ENCODE measurements around the gene MAP3K3.

MAP3K3 gene

DNA sequence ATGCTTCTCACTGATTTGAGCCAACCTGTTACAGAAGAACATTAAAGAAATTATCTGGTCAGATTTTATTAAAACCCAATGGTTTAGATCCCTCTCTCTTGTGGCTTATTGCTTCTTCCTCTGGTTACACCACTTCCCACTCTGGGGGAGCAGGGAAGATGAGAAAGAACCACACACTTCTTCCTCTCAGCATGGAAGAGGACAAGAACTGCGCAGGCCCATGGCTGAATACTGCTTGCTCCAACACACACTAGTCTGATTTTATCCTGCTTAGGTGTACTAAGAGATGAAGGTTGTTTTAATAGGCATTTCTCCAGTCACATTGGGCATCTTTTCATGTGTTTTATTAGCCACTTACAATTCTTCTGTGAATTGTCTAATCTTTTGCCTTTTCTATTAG, 27.6 kb downstream of the MAP3K3 start:
- H3K4me3 ChIP-seq (ENCODE audit: low read depth, low read length): no peak overlapping the region
- peak; percentile 59 for DNase-seq (ENCODE audit: low read depth)
- TF ChIP-seq POLR2A (IDR thresholded peaks at IDR 0.05; ENCODE audit: extremely low read depth, insufficient read length): no peak
- TF ChIP-seq, protein P1, sequence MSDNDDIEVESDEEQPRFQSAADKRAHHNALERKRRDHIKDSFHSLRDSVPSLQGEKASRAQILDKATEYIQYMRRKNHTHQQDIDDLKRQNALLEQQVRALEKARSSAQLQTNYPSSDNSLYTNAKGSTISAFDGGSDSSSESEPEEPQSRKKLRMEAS (IDR thresholded peaks at IDR 0.05; ENCODE audit: low read depth, low read length): no peak
- TF ChIP-seq, protein P2, sequence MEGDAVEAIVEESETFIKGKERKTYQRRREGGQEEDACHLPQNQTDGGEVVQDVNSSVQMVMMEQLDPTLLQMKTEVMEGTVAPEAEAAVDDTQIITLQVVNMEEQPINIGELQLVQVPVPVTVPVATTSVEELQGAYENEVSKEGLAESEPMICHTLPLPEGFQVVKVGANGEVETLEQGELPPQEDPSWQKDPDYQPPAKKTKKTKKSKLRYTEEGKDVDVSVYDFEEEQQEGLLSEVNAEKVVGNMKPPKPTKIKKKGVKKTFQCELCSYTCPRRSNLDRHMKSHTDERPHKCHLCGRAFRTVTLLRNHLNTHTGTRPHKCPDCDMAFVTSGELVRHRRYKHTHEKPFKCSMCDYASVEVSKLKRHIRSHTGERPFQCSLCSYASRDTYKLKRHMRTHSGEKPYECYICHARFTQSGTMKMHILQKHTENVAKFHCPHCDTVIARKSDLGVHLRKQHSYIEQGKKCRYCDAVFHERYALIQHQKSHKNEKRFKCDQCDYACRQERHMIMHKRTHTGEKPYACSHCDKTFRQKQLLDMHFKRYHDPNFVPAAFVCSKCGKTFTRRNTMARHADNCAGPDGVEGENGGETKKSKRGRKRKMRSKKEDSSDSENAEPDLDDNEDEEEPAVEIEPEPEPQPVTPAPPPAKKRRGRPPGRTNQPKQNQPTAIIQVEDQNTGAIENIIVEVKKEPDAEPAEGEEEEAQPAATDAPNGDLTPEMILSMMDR (IDR thresholded peaks at IDR 0.05; ENCODE audit: low read depth, low read length): no peak
- no peak for TF ChIP-seq MYC (IDR thresholded peaks at IDR 0.05; ENCODE audit: low read depth, low read length)

DNA sequence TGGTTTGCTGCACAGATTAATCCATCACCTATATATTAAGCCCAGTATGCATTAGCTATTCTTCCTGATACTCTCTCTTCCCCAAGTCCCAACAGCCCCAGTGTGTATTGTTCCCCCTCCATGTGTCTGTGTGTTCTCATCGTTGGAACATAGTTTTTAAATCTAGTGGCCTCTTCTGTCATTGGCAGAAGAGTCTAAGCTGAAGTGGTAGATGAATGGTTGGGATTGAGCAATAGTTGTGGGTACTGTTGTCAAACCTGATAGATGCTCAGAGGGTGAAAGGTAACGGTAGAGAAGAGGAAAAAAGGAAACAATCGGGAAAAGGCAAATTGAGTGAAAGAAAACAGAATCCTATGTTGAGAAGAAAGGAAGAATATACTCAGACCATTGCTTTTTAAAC, 29.9 kb downstream of the MAP3K3 start:
- DNase-seq (ENCODE audit: low read depth): no peak
- no peak overlapping the region for H3K4me3 ChIP-seq (ENCODE audit: low read depth, low read length)
- TF ChIP-seq, protein P1 (IDR thresholded peaks at IDR 0.05; ENCODE audit: low read depth, low read length): no peak
- no peak for TF ChIP-seq MYC (IDR thresholded peaks at IDR 0.05; ENCODE audit: low read depth, low read length)
- TF ChIP-seq, protein P2 (IDR thresholded peaks at IDR 0.05; ENCODE audit: low read depth, low read length): no peak
- no peak for TF ChIP-seq POLR2A (IDR thresholded peaks at IDR 0.05; ENCODE audit: extremely low read depth, insufficient read length)

DNA sequence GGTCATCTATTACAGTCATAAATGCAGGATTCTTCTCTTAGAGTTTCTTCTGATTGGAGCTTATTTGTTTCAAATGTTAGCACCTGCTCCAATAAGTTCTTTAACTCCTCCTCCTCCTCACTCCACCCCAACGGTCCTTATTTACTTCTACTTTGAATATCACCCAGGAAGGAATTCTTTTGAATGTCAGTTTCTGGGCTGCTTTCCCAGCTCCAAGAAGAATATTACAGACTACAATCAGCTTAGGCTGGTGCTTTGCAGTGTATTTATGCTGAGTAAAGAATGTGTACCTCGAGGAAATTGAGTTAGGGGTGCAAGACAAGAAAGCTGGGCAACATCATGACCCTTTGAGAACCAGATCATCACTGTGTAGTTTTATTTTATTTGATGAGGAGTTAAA, 30.8 kb downstream of the MAP3K3 start:
- TF ChIP-seq, protein P1 (IDR thresholded peaks at IDR 0.05; ENCODE audit: low read depth, low read length): no peak
- TF ChIP-seq, protein P2 (IDR thresholded peaks at IDR 0.05; ENCODE audit: low read depth, low read length): no peak
- no peak for TF ChIP-seq POLR2A (IDR thresholded peaks at IDR 0.05; ENCODE audit: extremely low read depth, insufficient read length)
- TF ChIP-seq MYC (IDR thresholded peaks at IDR 0.05; ENCODE audit: low read depth, low read length): no peak
- DNase-seq (ENCODE audit: low read depth): no peak
- H3K4me3 ChIP-seq (ENCODE audit: low read depth, low read length): no peak overlapping the region

GRCh38 chr17:63657786-63658185, 35.6 kb downstream of the MAP3K3 start:
- no peak for DNase-seq (ENCODE audit: low read depth)
- no peak overlapping the region for H3K4me3 ChIP-seq (ENCODE audit: low read depth, low read length)
- no peak for TF ChIP-seq MYC (IDR thresholded peaks at IDR 0.05; ENCODE audit: low read depth, low read length)
- TF ChIP-seq, protein P2 (IDR thresholded peaks at IDR 0.05; ENCODE audit: low read depth, low read length): no peak
- no peak for TF ChIP-seq POLR2A (IDR thresholded peaks at IDR 0.05; ENCODE audit: extremely low read depth, insufficient read length)
- TF ChIP-seq, protein P1 (IDR thresholded peaks at IDR 0.05; ENCODE audit: low read depth, low read length): no peak

DNA sequence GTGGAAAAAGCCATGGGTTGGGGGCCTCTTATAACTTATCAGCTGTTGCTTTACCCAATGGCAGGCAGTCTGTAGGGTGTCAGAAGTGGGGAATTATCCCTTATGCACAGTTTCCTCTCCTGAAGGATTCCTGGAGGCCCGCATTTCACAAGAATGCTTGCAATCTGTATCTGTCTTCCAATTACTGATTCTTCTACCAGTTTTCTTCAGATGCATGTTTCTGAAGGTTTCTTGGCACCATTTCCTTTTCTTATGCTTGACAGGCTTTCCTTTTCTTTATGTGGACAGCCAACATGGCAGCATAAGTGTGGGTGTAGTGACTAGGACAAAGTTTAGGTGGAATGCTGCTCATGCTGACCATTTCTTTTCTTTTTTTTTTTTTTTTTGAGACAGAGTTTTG, 36.1 kb downstream of the MAP3K3 start:
- TF ChIP-seq, protein P2 (IDR thresholded peaks at IDR 0.05; ENCODE audit: low read depth, low read length): no peak
- TF ChIP-seq, protein P1 (IDR thresholded peaks at IDR 0.05; ENCODE audit: low read depth, low read length): no peak
- TF ChIP-seq MYC (IDR thresholded peaks at IDR 0.05; ENCODE audit: low read depth, low read length) (no peak), POLR2A (IDR thresholded peaks at IDR 0.05; ENCODE audit: extremely low read depth, insufficient read length) (no peak)
- H3K4me3 ChIP-seq (ENCODE audit: low read depth, low read length): no peak overlapping the region
- DNase-seq (ENCODE audit: low read depth): no peak

- no peak for DNase-seq (ENCODE audit: low read depth)
- TF ChIP-seq POLR2A (IDR thresholded peaks at IDR 0.05; ENCODE audit: extremely low read depth, insufficient read length): no peak
- no peak for TF ChIP-seq MYC (IDR thresholded peaks at IDR 0.05; ENCODE audit: low read depth, low read length)
- TF ChIP-seq, protein P1 (IDR thresholded peaks at IDR 0.05; ENCODE audit: low read depth, low read length): no peak
- TF ChIP-seq, protein P2 (IDR thresholded peaks at IDR 0.05; ENCODE audit: low read depth, low read length): no peak
- no peak overlapping the region for H3K4me3 ChIP-seq (ENCODE audit: low read depth, low read length)
These were observed 37.6 kb downstream of the MAP3K3 start for GRCh38 chr17:63659850-63660249.
